NB4 (cell line): ENCODE results near the gene SLC25A17.
"Not testable (repeated sequence)": the region's sequence is repeated elsewhere in the genome, so short reads cannot be mapped to it uniquely, and the experiment has no call there.

Experiments
- DNase-seq: peaks from one replicate; pipeline ENCODE4 v3.0.0; 2010; ENCODE audit warnings: low read depth
- H3K4me3 ChIP-seq: one replicate; pipeline ENCODE4 v1.5.1; 2011; ENCODE audit warnings: mild to moderate bottlenecking, low read depth, low read length, moderate library complexity
- CTCF ChIP-seq: IDR thresholded peaks from one replicate; pipeline ENCODE4 v1.5.1; 2012; ENCODE audit warnings: low read depth, low read length
- MYC ChIP-seq: IDR thresholded peaks from 2 replicates; pipeline ENCODE4 v1.6.1; 2011; ENCODE audit warnings: low read depth, low read length
- POLR2A ChIP-seq: IDR thresholded peaks from 2 replicates; pipeline ENCODE4 v1.6.1; 2011; ENCODE audit warnings: mild to moderate bottlenecking; ENCODE audit not compliant: insufficient read length; ENCODE audit errors: extremely low read depth
- TF ChIP-seq, protein P1 (sequence below): IDR thresholded peaks from 2 replicates; pipeline ENCODE4 v1.6.1; 2011; ENCODE audit warnings: low read depth, low read length

Gene SLC25A17

DNA sequence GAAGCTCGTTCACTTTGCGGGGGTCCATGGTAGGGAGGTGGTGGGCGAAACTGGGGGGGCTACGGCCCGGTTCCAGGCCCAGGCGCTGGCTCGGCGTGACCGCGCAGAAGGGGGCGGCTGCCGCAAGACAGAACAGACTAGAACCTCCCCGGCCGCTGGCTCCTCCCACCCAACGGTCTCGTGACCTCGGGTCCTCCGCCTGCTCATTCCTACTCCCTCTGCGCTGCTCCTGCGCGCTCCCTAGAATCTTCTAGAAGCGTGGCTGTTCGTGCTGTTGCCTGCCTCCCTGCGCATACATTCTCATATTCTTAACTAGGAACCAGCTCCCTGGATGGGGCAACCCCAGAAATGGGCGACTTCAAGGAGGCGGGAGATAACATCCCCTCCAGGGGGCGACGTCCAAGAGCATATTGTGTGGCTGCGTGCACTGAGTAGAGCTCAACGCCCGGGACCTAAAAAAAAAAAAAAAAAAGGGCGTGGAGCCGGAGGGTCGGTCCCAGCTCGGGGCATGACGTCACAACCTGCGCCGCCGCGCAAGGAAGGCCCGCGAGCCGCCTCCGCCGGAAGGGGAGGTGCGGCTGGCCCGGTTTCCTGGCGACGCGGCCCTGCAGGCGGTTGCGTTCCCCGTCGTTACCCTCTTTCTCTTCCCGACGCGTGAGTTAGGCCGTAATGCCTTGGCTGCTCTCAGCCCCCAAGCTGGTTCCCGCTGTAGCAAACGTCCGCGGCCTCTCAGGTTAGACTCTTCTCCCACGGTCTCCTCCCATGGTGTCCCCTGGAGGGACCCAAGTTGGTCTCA lies 37.6 kb upstream of the SLC25A17 start, which contains the start of the genes ST13 and XPNPEP3:
TSS of gene ST13 (minus strand) at position 127 of the 796 bp plus-strand sequence. CDS start at position 28, 99 bp downstream.
TSS of gene XPNPEP3 (plus strand) at position 636 of the 796 bp plus-strand sequence. CDS start at position 670, 34 bp downstream.
- TF ChIP-seq MYC (peak; percentile 76), CTCF (no peak), POLR2A (peak; percentile 55)
- TF ChIP-seq, protein P1, sequence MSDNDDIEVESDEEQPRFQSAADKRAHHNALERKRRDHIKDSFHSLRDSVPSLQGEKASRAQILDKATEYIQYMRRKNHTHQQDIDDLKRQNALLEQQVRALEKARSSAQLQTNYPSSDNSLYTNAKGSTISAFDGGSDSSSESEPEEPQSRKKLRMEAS = peak; percentile 67
- peak within 1 kb of the TSS; percentile 97 for H3K4me3 ChIP-seq
- DNase-seq = peak; percentile 96

DNA sequence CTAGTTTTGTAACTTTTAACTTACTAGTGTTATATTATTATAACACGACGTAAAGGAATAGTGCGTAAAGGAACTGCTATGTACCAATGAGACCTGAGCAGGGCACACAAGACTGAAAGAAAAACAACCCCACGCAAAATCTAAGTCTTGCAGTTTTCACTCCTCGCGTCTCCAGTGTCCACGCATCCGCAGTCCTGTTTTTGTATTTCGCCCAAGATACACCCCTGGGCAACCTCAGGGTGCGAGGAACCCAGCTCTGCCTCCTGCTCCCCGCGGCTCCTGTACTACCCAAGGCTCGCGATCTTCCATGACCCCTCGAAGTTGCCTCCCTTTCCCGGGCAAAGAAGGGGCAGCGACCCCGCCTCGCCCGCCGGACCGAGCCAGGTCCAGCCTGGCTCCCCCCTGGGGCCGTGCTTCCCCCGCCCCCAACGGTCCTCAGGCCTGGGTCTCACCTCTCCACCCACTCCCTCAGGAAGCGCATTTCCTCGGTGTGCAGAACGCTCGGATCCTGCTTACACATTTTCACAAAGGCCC lies 36.9 kb upstream of the SLC25A17 start:
- DNase-seq = peak; percentile 50
- peak overlapping the region; percentile 79 for H3K4me3 ChIP-seq
- TF ChIP-seq, protein P1 = no peak
- TF ChIP-seq CTCF (no peak), POLR2A (no peak), MYC (no peak)

- peak overlapping the region; percentile 79 for H3K4me3 ChIP-seq
- DNase-seq = peak; percentile 60
- TF ChIP-seq MYC (no peak), POLR2A (no peak), CTCF (no peak)
- TF ChIP-seq, protein P1 = no peak
These were observed 36.2 kb upstream of the SLC25A17 start for GRCh38 chr22:40855071-40855978.

- peak overlapping the region; percentile 79 for H3K4me3 ChIP-seq
- DNase-seq = peak; percentile 23
- no peak for TF ChIP-seq CTCF
These were observed 34.8 kb upstream of the SLC25A17 start for GRCh38 chr22:40853961-40854360.

GRCh38 chr22:40853333-40853732 lies 34.2 kb upstream of the SLC25A17 start:
- H3K4me3 ChIP-seq = peak overlapping the region; percentile 79
- TF ChIP-seq POLR2A = no peak
- TF ChIP-seq, protein P1 = no peak
- no peak for TF ChIP-seq MYC
- TF ChIP-seq CTCF = no peak
- no peak for DNase-seq

DNA sequence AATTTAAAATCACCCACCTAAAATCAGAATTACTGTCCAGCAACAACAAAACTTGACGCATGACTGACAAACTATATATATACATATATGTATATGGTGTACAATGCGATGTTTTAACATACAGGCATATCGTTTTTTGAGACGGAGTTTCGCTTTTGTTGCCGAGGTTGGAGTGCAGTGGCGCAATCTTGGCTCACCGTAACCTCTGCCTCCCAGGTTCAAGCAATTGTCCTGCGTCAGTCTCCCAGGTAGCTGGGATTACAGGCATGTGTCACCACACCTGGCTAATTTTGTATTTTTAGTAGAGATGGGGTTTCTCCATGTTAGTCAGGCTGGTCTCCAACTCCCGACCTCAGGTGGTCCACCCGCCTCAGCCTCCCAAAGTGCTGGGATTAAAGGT lies 26.7 kb upstream of the SLC25A17 start:
- DNase-seq, H3K4me3 ChIP-seq: not testable (repeated sequence)
